KG1 (cell line): Measurements from ENCODE around the gene KRTAP10-10.
"Not testable (repeated sequence)": the region's sequence is repeated elsewhere in the genome, so short reads cannot be mapped to it uniquely, and the experiment has no call there.

Experiments used
- DNase-seq: peaks from one replicate; lab custom pipeline; 2025; lab: John Stamatoyannopoulos, UW

The KRTAP10-10 gene

GRCh38 chr21:44637018-44637850 lies at the start of gene KRTAP10-10:
Gene KRTAP10-10, plus strand, starts transcription at chr21:44637356. Its CDS starts 62 bp downstream, at chr21:44637418.
- no peak for DNase-seq

DNA sequence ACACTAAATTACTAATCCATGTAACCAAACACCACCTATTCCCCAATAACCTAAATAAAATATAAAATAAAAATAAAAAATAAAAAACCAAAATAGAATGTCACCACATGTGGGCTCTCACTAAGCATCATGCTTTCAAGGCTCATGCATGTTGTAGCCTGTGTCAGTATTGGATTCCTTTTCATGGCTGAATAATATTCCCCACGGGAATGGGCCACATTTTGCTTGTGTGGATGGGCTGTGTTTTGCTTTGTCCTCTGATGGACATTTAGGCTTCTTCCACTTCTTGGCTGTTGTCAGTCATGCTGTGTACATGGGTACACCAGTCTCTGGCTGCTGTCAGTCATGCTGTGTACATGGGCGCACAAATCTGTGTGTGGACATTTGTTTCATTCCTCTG lies 48.1 kb upstream of the KRTAP10-10 start:
- no peak for DNase-seq

GRCh38 chr21:44589586-44590305 lies 47.4 kb upstream of the KRTAP10-10 start:
- no peak for DNase-seq

DNA sequence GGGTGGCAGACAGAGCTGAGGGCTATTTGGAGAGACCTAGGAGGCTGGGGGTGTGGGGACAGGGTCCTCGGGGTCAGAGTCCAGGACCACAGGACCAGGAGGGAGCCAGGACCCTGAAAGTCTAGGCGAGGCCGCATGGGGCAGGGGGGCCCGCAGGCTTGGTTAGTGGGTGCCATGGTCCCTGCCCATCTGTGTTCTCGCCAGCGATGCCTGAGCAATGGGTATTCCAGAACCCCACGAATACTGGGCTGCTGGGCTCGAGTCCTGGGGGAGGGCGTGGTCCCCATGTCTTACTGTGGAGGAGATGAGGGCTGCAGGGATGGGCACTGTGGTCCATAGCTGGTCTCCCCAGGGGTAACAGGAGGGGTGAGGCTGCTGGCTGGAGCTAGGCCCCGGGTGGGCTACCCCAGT lies 46.8 kb upstream of the KRTAP10-10 start:
- no peak for DNase-seq

DNA sequence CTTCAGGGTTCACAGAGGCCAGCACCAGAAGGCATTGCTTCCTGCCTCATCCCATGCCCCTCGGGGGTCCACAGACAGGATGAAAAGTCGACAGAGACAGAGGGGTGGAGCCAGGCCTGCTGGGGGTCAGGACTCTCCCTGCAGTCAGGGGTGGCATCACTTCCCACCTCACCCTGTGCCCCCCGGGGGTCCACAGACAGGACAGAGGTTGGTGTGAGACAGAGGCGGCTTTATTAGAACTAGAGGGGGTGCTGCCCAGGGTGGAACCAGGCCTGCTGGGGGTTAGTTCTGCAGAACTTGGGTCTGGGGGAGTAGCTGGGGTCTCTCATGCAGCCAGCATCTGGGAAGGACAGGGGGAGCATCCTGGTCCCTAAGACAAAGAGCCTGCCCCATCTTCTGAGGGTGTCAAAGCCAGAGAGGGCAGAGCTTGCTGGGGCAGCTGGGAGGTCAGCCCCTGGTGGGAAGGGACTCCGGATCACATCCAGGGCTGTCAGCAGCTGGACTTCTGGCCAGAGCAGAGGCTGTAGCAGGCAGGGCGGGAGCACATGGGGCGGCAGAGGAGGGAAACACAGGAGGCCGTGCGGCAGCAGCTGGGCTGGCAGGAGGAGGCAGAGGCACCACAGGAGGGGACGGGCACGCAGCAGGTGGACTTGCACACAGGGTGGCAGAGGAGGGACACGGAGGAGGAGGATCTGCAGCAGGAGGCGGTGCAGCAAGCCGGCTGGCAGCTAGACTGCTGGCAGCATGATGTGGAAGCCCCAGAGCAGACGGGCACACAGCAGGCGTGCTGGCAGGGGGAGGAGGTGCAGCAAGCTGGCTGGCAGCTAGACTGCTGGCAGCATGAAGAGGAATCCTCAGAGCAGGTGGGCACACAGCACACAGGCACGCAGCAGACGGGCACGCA lies 46.0 kb upstream of the KRTAP10-10 start:
- DNase-seq: not testable (repeated sequence)

GRCh38 chr21:44591801-44592130 lies 45.4 kb upstream of the KRTAP10-10 start:
- DNase-seq: not testable (repeated sequence)

DNA sequence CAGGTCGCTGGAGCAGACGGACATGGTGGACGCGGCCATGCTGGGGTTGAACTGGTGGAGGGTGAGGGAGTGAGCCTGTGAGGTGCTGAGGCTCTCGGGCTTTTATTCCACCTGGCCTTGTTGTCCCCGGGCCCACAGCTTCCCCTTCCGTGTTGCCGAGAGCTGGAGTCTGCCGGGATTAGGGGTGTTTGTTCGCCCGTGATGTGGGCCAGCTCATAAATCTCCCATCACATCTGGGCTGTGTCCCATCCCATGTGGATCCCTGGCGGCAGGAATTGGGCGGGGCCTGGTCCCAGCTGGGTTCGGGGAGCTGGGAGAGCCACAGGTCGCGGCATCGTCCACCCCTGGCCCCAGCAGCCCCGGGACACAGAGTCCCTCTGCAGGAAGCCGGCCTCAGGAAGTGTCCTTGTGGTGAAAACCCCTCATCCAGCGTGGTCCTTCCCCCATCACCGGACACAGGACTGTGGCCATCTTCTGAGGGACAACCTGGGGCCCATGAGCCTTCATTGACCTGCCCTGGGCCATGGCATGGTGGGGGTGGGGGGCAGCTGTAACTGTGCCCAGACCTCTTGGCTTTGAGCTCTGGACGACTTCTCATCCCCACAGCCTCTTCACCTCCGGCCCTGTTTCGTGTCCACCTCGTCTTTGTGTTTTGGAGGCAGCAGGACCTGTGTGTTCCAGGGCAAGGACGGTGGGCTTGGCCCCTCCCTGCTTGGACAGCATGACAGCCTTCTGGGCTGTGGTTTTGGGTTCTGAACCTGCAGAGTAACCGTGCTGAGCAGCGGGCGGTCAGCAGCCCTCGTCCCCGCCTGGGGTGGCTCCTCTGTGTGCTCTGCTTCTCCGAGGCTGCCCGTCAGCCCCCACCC lies 44.5 kb upstream of the KRTAP10-10 start, which contains the start of gene KRTAP10-6:
TSS of gene KRTAP10-6 (minus strand) at position 60 of the 866 bp plus-strand sequence. CDS start at position 39, 21 bp downstream.
- DNase-seq: no peak

- no peak for DNase-seq
These were observed 43.4 kb upstream of the KRTAP10-10 start for GRCh38 chr21:44593598-44594405.

DNA sequence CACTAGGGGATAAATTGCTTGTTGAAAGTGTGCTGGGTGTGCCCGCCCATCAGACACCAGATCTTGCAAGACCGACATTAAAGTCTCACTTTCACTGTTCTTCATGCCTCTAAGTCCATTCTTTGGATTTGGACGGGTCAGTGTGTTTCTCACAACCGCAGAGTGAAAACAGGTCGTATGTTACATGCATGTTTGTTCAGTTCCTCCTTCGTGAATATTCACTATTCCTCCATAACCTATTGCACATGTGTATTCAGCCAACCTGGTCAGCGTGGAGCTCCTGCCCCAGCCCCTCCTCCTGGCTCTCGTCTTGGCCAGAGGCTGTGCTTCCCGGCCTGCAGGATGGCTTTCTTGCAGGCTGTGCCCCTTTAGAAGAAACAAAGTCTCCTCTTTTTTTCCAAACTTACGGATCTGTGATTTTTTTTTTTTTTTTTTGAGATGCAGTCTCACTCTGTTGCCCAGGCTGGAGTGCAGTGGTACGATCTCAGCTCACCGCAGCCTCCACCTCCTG lies 42.7 kb upstream of the KRTAP10-10 start:
- no peak for DNase-seq

- DNase-seq: no peak
These were observed 41.6 kb upstream of the KRTAP10-10 start for GRCh38 chr21:44595524-44595923.

DNA sequence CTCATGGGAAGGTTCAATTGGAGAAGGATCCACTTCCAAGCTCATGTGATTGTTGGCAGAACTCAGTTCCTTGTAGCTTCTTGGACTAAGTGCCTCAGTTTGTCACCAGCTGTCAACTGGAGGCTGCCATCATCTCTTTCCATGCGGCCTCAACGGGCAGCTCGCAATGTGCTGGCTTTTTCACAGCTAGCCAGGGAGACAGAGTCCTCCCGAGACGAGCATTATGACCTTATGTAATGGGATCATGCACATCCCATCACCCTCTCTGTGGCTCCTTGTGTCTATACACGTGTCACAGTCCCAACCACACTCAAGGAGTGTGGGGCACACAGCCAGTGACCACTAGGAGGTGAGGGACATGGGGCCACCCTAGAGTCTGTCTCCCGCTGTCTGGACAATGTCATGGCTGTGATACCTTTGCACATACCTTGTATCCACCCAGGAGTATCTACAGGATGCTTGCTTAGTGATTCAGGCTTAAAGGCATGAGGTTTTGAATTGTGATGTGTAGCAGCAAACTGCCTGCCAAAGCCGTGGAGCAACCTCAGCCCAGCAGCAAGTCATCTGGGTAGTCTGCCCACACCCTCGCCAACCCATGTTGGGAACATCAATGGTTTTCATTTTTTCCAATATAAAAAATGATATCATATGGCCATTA lies 41.0 kb upstream of the KRTAP10-10 start:
- DNase-seq: no peak

DNA sequence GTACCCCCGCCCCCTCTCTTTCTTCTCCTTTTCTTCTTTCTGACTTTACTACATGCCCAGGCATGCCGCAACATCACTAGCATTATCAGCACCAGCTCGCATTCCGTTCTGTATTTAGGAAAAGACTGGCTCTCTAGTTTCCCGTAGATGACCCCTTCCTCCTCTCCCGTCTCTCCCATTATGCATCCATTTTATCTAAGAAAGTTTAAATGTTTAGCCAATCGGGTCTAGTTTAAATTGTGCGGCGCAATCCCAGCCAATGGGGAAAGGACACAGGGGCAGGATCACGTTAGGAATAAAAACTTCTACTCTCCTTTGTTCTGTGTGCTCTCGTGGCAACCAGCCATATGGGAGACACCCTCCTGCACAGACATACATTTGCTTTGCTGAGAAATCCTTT lies 39.1 kb upstream of the KRTAP10-10 start:
- no peak for DNase-seq

- no peak for DNase-seq
These were observed 37.7 kb upstream of the KRTAP10-10 start for GRCh38 chr21:44599264-44600029.

- not testable (repeated sequence) for DNase-seq
These were observed 36.8 kb upstream of the KRTAP10-10 start, which contains the start of gene KRTAP10-7 for GRCh38 chr21:44600118-44600978. Gene KRTAP10-7, plus strand, starts transcription at chr21:44600597. Its CDS starts 25 bp downstream, at chr21:44600622.

GRCh38 chr21:44601091-44601490 lies 36.1 kb upstream of the KRTAP10-10 start:
- not testable (repeated sequence) for DNase-seq

- no peak for DNase-seq
These were observed 35.3 kb upstream of the KRTAP10-10 start for GRCh38 chr21:44601596-44602462.

GRCh38 chr21:44602463-44602850 lies 34.7 kb upstream of the KRTAP10-10 start:
- no peak for DNase-seq
